Progenitor cell of endocrine pancreas (in vitro differentiated cells): Measurements from ENCODE around the gene TET3. TPM values are rescaled to one million over a fixed set of nuclear protein-coding genes. Genes with fewer than 3 reads are reported as not detected.

ENCODE experiments used
- DNase-seq: peaks from one replicate; pipeline ENCODE4 v3.0.0; 2021; ENCODE audit warnings: low spot score; ENCODE audit not compliant: unreplicated experiment
- H3K27ac Mint-ChIP-seq: 2 replicates; pipeline ENCODE4 v1.8.0; 2021; ENCODE audit warnings: mild to moderate bottlenecking, moderate library complexity, mixed read lengths
- H3K27me3 Mint-ChIP-seq: 2 replicates; pipeline ENCODE4 v1.8.0; 2021; ENCODE audit warnings: mixed read lengths
- H3K36me3 Mint-ChIP-seq: 2 replicates; pipeline ENCODE4 v1.8.0; 2022; ENCODE audit warnings: mixed read lengths; ENCODE audit not compliant: insufficient read depth
- H3K4me1 Mint-ChIP-seq: 2 replicates; pipeline ENCODE4 v1.8.0; 2021; ENCODE audit warnings: low read depth, mixed read lengths
- H3K4me3 Mint-ChIP-seq: 2 replicates; pipeline ENCODE4 v1.8.0; 2021; ENCODE audit warnings: low read depth, mild to moderate bottlenecking, moderate library complexity, mixed read lengths
- H3K9me3 Mint-ChIP-seq: 2 replicates; pipeline ENCODE4 v1.8.0; 2021; ENCODE audit warnings: low read depth, mixed read lengths
- CTCF ChIP-seq: fragments of 200-600 bp; sonication (generic); IDR thresholded peaks from one replicate; pipeline ENCODE4 v1.5.0; 2021; ENCODE audit warnings: antibody characterized with exemption, mild to moderate bottlenecking; ENCODE audit not compliant: unreplicated experiment
- total RNA-seq: library from RNA; stranded (reverse); gene quantifications from 2 replicates; pipeline ENCODE4 v1.2.1, GENCODE V29; 2021

TET3 gene
- total RNA-seq, 1 donor from 2014 or later: 40.7 TPM

DNA sequence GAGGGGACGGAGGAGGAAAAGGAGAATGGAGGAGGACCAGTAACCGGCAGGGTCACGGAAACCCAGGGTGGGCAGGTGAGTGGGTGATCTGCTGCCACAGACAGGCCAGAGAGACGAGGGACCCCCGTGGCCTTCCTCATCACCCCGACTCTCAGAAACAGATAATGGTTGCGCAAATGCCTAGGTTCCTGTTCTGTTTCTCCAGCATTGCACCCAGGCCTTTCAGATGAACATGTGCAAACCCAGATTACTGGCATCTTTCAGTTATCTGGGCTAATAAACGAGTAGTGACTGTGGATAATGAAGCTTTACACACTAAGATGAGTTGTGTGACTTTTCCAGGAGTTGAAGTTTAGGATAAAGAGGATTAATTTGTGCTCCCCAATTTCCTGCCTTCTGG, 46.5 kb downstream of the TET3 start:
- Mint-ChIP-seq H3K4me3 (no peak overlapping the region), H3K9me3 (peaks cover 6% of the 10 kb centered on the region), H3K36me3 (peaks cover 10% of the 10 kb centered on the region), H3K27ac (no peak overlapping the region), H3K4me1 (peaks cover 8% of the 10 kb centered on the region), H3K27me3 (no peaks in the 10 kb centered on the region)
- no peak for DNase-seq
- TF ChIP-seq CTCF: no peak

DNA sequence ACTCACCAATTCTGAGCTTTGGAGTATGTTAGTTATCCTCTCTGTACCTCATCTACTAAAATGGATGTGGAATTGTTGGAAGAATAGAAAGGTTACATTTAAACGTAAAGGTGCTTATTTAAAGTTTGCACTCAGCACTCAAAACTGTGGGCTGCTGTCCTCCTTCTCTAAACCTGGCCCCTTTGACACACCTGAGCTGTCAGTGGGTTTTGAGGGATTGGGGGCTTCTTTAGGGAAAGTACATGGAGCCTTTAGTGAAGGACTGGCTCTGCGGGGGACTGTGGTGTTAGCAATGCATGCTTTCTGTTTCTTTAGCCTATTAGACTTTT, 47.2 kb downstream of the TET3 start:
- peaks cover 10% of the 10 kb centered on the region for H3K36me3 Mint-ChIP-seq
- no peak overlapping the region for H3K4me3 Mint-ChIP-seq
- peaks cover 5% of the 10 kb centered on the region for H3K9me3 Mint-ChIP-seq
- peak overlapping the region; percentile 66 for H3K27ac Mint-ChIP-seq
- H3K27me3 Mint-ChIP-seq: no peaks in the 10 kb centered on the region
- peaks cover 12% of the 10 kb centered on the region for H3K4me1 Mint-ChIP-seq
- no peak for DNase-seq
- TF ChIP-seq CTCF: no peak

- H3K27ac Mint-ChIP-seq: no peak overlapping the region
Observed at GRCh38 chr2:74033375-74033774, 48.7 kb downstream of the TET3 start.

More at GRCh38 chr2:74033375-74033774, 48.7 kb downstream of the TET3 start:
- TF ChIP-seq CTCF: no peak
- H3K4me3 Mint-ChIP-seq: no peak overlapping the region
- peaks cover 13% of the 10 kb centered on the region for H3K4me1 Mint-ChIP-seq
- H3K9me3 Mint-ChIP-seq: peaks cover under 1% of the 10 kb centered on the region
- H3K36me3 Mint-ChIP-seq: peaks cover 3% of the 10 kb centered on the region
- no peaks in the 10 kb centered on the region for H3K27me3 Mint-ChIP-seq
- no peak for DNase-seq

Other genes with a start within 250 kb of the TET3 start
- 43.3 and 46.8 TPM in 2 replicates for gene TPRKB, start 247.6 kb upstream of the TET3 start, total RNA-seq
- gene DUSP11, start 204.8 kb upstream of the TET3 start, total RNA-seq: 22.2 and 25.0 TPM in 2 replicates
- gene C2orf78, start 200.7 kb upstream of the TET3 start, total RNA-seq: not detected in 2 replicates
- gene STAMBP, start 155.9 kb upstream of the TET3 start, total RNA-seq: 39.0 and 39.4 TPM in 2 replicates
- 0.19 and 0.31 TPM in 2 replicates for gene ACTG2, start 91.9 kb upstream of the TET3 start, total RNA-seq
- 63.8 and 66.9 TPM in 2 replicates for gene DGUOK, start 58.0 kb upstream of the TET3 start, total RNA-seq
- 23.8 and 24.8 TPM in 2 replicates for gene BOLA3, start 163.0 kb downstream of the TET3 start, total RNA-seq
- 93.5 and 94.9 TPM in 2 replicates for gene MOB1A, start 194.0 kb downstream of the TET3 start, total RNA-seq
- gene MTHFD2, start 213.7 kb downstream of the TET3 start, total RNA-seq: 64.9 and 71.2 TPM in 2 replicates